Fibroblast of lung (primary cell): ENCODE results near the gene TWSG1. TPM values are rescaled to one million over a fixed set of nuclear protein-coding genes. Genes with fewer than 3 reads are reported as not detected.
"Not testable (repeated sequence)": the region's sequence is repeated elsewhere in the genome, so short reads cannot be mapped to it uniquely, and the experiment has no call there.

Experiments
- DNase-seq, 2 donors: peaks; one replicate each; pipeline versions ENCODE4 v3.0.0 to v3.0.0-alpha.2; 2010; ENCODE audit warnings: low read depth in 2 of 2
- H2AFZ ChIP-seq: 2 replicates; pipeline ENCODE4 v1.5.1; 2012; ENCODE audit warnings: low read length, control low read depth, inconsistent platforms
- H3K27ac ChIP-seq: 2 replicates; pipeline ENCODE4 v1.5.1; 2011; ENCODE audit warnings: low read length, control low read depth; ENCODE audit not compliant: insufficient read depth
- H3K27me3 ChIP-seq: 2 replicates; pipeline ENCODE4 v1.5.1; 2011; ENCODE audit warnings: mild to moderate bottlenecking, low read length; ENCODE audit not compliant: control insufficient read depth, insufficient read depth
- H3K36me3 ChIP-seq: 2 replicates; pipeline ENCODE4 v1.5.1; 2011; ENCODE audit warnings: low read length; ENCODE audit not compliant: control insufficient read depth, insufficient read depth
- H3K4me1 ChIP-seq: 2 replicates; pipeline ENCODE4 v1.5.1; 2011; ENCODE audit warnings: low read length; ENCODE audit not compliant: control insufficient read depth, insufficient read depth; ENCODE audit errors: extremely low read depth
- H3K4me2 ChIP-seq: 2 replicates; pipeline ENCODE4 v1.5.1; 2011; ENCODE audit warnings: low read length, control low read depth; ENCODE audit not compliant: insufficient read depth; ENCODE audit errors: extremely low read depth
- H3K4me3 ChIP-seq, 4 experiments: fragments of 200-600 bp in 1 of 4; sonication (generic) in 1 of 4; replicated peaks in 1 of 4; 2 replicates each; pipeline ENCODE4 v1.5.1; 2011 to 2016; ENCODE audit warnings: low read length in 4 of 4, low read depth in 3 of 4, mild to moderate bottlenecking in 3 of 4, control low read depth in 2 of 4, inconsistent platforms in 1 of 4, mixed read lengths in 1 of 4; ENCODE audit not compliant: insufficient read depth in 1 of 4; ENCODE audit errors: control extremely low read depth in 1 of 4
- H3K79me2 ChIP-seq: 2 replicates; pipeline ENCODE4 v1.5.1; 2012; ENCODE audit warnings: mild to moderate bottlenecking, low read length, inconsistent platforms; ENCODE audit not compliant: control insufficient read depth, insufficient read depth
- H3K9ac ChIP-seq: 2 replicates; pipeline ENCODE4 v1.5.1; 2011; ENCODE audit warnings: mild to moderate bottlenecking, low read length, control low read depth; ENCODE audit not compliant: insufficient read depth
- H3K9me3 ChIP-seq: 2 replicates; pipeline ENCODE4 v1.5.1; 2012; ENCODE audit warnings: low read depth, low read length; ENCODE audit not compliant: control insufficient read depth, insufficient read depth
- H4K20me1 ChIP-seq: 2 replicates; pipeline ENCODE4 v1.5.1; 2011; ENCODE audit warnings: low read length; ENCODE audit not compliant: control insufficient read depth, insufficient read depth; ENCODE audit errors: extremely low read depth
- EZH2 ChIP-seq: IDR thresholded peaks from 2 replicates; pipeline ENCODE4 v1.5.1; 2012; ENCODE audit warnings: low read length, control low read depth, mild to moderate bottlenecking; ENCODE audit errors: missing control alignments
- polyA plus RNA-seq, 2 donors: library from polyadenylated mRNA; depleted of rRNA in 1 of 2; stranded (reverse) in 1 of 2; unstranded in 1 of 2; fragments of >200 nt; gene quantifications; 2 replicates each; pipeline ENCODE4 v1.2.1, GENCODE V29; 2011 to 2012; ENCODE audit warnings: missing spikeins in 1 of 2
- total RNA-seq: library from RNA; depleted of rRNA; stranded (reverse); fragments of >200 nt; gene quantifications from 2 replicates; pipeline ENCODE4 v1.2.1, GENCODE V29; 2014
- TF ChIP-seq, protein P1 (sequence below), 2 donors: IDR thresholded peaks in 1 of 2; conservative IDR thresholded peaks in 1 of 2; 1 replicate in 1 of 2; 2 replicates in 1 of 2; pipeline ENCODE4 v1.5.1; 2011 to 2012; ENCODE audit warnings: low read length in 2 of 2, control low read depth in 1 of 2, inconsistent platforms in 1 of 2, low read depth in 1 of 2, mild to moderate bottlenecking in 1 of 2

The TWSG1 gene
- total and polyA plus RNA-seq, 2 donors (not counting 1 experiment from before 2014, with no cell fraction given): 188 to 216 TPM

DNA sequence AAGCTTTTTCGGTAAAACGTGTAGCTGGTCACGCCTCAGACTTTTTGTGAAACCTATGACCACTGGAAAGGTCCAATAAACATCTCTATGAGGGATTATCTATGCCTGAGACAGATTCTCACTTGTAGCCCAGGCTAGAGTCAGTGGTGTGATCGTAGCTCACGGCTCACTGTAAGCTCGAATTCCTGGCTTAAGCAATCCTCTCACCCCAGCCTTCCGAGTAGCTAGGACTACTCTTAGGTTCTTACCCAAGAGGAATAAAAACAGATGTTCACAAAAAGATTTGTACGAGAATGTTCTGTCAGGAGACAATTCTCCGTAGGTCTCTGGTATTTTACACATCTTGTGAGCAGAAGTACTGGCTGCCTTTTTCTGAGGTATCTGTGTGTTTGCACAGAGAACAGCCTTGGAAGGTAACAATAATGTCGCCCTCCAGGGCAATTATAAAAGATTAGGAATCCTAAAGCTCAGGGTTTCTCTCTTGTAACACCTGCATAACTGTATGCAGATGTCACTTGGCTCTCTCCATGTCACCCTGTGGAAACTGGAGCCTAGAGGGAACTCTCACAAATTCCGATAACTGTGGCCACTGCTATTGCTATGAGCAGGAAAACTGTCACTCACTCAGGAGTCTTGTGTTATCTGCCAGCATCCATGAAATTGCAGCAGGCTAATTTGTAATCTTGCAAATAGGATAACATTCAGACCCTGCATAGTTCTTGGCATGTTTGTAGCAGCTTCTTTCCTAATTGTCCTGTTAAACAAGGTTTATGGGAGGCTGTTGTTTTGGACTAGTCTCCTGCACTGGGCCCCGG, 115.2 kb downstream of the TWSG1 start:
- Histone ChIP-seq H3K9me3 (no peaks in the 10 kb centered on the region), H4K20me1 (no peaks in the 10 kb centered on the region), H3K4me3 (no peak overlapping the region), H3K4me1 (no peaks in the 10 kb centered on the region), H3K27ac (no peak overlapping the region), H3K27me3 (peaks cover 2% of the 10 kb centered on the region), H3K79me2 (no peaks in the 10 kb centered on the region), H3K9ac (no peak overlapping the region), H3K4me2 (no peak overlapping the region), H2AFZ (no peak overlapping the region), H3K36me3 (no peaks in the 10 kb centered on the region)
- TF ChIP-seq, protein P1, sequence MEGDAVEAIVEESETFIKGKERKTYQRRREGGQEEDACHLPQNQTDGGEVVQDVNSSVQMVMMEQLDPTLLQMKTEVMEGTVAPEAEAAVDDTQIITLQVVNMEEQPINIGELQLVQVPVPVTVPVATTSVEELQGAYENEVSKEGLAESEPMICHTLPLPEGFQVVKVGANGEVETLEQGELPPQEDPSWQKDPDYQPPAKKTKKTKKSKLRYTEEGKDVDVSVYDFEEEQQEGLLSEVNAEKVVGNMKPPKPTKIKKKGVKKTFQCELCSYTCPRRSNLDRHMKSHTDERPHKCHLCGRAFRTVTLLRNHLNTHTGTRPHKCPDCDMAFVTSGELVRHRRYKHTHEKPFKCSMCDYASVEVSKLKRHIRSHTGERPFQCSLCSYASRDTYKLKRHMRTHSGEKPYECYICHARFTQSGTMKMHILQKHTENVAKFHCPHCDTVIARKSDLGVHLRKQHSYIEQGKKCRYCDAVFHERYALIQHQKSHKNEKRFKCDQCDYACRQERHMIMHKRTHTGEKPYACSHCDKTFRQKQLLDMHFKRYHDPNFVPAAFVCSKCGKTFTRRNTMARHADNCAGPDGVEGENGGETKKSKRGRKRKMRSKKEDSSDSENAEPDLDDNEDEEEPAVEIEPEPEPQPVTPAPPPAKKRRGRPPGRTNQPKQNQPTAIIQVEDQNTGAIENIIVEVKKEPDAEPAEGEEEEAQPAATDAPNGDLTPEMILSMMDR (conservative IDR thresholded peaks at IDR 0.05 in 1 of 2, IDR thresholded peaks at IDR 0.05 in 1 of 2; ENCODE audit: low read depth in 1 of 2, low read length in 2 of 2): no peak
- TF ChIP-seq EZH2: no peak
- no peak for DNase-seq

DNA sequence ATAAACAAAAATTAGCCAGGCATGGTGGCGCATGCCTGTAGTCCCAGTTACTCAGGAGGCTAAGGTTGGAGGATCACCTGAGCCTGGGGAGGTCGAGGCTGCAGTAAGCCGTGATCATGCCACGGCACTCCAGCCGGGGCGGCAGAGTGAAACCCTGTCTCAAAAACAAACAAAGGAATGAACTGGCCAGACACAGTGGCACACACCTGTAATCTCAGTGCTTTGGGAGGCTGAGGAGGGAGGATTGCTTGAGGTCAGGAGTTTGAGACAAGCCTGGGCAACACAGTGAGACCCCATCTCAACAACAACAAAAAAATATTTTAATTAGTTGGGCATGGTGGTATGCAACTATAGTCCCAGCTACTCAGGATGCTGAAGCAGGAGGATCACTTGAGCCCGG, 116.3 kb downstream of the TWSG1 start:
- H3K9ac ChIP-seq, H3K4me2 ChIP-seq, DNase-seq, H3K27me3 ChIP-seq, H2AFZ ChIP-seq, H3K4me3 ChIP-seq, H4K20me1 ChIP-seq, H3K36me3 ChIP-seq, H3K27ac ChIP-seq, H3K9me3 ChIP-seq, H3K79me2 ChIP-seq, H3K4me1 ChIP-seq: not testable (repeated sequence)

Other genes starting within 250 kb of the TWSG1 start
- gene NDUFV2, start 232.1 kb upstream of the TWSG1 start, total RNA-seq: 89.6 and 97.3 TPM in 2 replicates
- gene NDUFV2, start 232.1 kb upstream of the TWSG1 start, polyA plus RNA-seq: 128 and 133 TPM in 2 replicates
- gene ANKRD12, start 198.0 kb upstream of the TWSG1 start, total RNA-seq: 53.3 and 62.7 TPM in 2 replicates
- 8.7 and 13.0 TPM in 2 replicates for gene ANKRD12, start 198.0 kb upstream of the TWSG1 start, polyA plus RNA-seq
- 72.3 and 72.7 TPM in 2 replicates for gene RALBP1, start 140.7 kb downstream of the TWSG1 start, total RNA-seq
- gene RALBP1, start 140.7 kb downstream of the TWSG1 start, polyA plus RNA-seq: 67.5 and 72.4 TPM in 2 replicates